Natural killer cell (primary cell): ENCODE measurements around the gene CSRP3. TPM values are rescaled to one million over a fixed set of nuclear protein-coding genes. Genes with fewer than 3 reads are reported as not detected.

Source experiments
- ATAC-seq, 3 donors: fragments of 150-1000 bp in 2 of 3; fragments of 200-7000 bp in 1 of 3; cut with Tn5 transposase; 1 replicate in 1 of 3; 2 replicates in 2 of 3; pipeline ENCODE4 v1.10.0; 2021; ENCODE audit warnings: mild to moderate bottlenecking in 2 of 3, moderate library complexity in 2 of 3
- DNase-seq, 2 donors: peaks; one replicate each; pipeline versions ENCODE4 v3.0.0 to v3.0.0-alpha.2; 2013 to 2021; ENCODE audit warnings: mixed read lengths in 1 of 2
- H3K27ac ChIP-seq: one replicate; pipeline ENCODE4 v1.5.1; 2013; ENCODE audit warnings: mild to moderate bottlenecking, low read length
- H3K27me3 ChIP-seq: one replicate; pipeline ENCODE4 v1.6.1; 2013; ENCODE audit warnings: low read length; ENCODE audit not compliant: control insufficient read depth, insufficient read depth
- H3K36me3 ChIP-seq: one replicate; pipeline ENCODE4 v1.6.1; 2013; ENCODE audit warnings: low read length; ENCODE audit not compliant: control insufficient read depth, insufficient read depth
- H3K4me1 ChIP-seq: one replicate; pipeline ENCODE4 v1.6.1; 2013; ENCODE audit warnings: low read length; ENCODE audit not compliant: control insufficient read depth, insufficient read depth
- H3K4me3 ChIP-seq: one replicate; pipeline ENCODE4 v1.5.1; 2013; ENCODE audit warnings: low read length
- H3K9me3 ChIP-seq: one replicate; pipeline ENCODE4 v1.6.1; 2013; ENCODE audit warnings: low read length; ENCODE audit not compliant: control insufficient read depth, insufficient read depth
- H3K27ac Mint-ChIP-seq, 2 donors: one replicate each; pipeline ENCODE4 v1.8.0; 2022; ENCODE audit warnings: mild to moderate bottlenecking in 2 of 2, mixed read lengths in 2 of 2, moderate library complexity in 1 of 2
- H3K27me3 Mint-ChIP-seq, 2 donors: one replicate each; pipeline ENCODE4 v1.8.0; 2022; ENCODE audit warnings: low read depth in 2 of 2, mixed read lengths in 2 of 2
- H3K36me3 Mint-ChIP-seq: one replicate; pipeline ENCODE4 v1.8.0; 2022; ENCODE audit warnings: mixed read lengths
- H3K4me1 Mint-ChIP-seq, 2 donors: one replicate each; pipeline ENCODE4 v1.8.0; 2022; ENCODE audit warnings: mixed read lengths in 2 of 2
- H3K4me3 Mint-ChIP-seq: one replicate; pipeline ENCODE4 v1.8.0; 2022; ENCODE audit warnings: mild to moderate bottlenecking, moderate library complexity, mixed read lengths
- H3K9me3 Mint-ChIP-seq, 2 donors: one replicate each; pipeline ENCODE4 v1.8.0; 2022; ENCODE audit warnings: mixed read lengths in 2 of 2
- WGBS: methylation state at CpG from one replicate; pipeline ENCODE4 v1.1.7; 2013; ENCODE audit warnings: missing lambda C conversion rate; ENCODE audit not compliant: insufficient coverage; 5-methylcytosine and 5-hydroxymethylcytosine counted together
- intact Hi-C: fragments of 100-400 bp; cut with micrococcal nuclease; formaldehyde crosslinking; loops from one replicate; pipeline ENCODE4 v1.14.2; 2022
- total RNA-seq, 4 donors: library from RNA; stranded (reverse); fragments of 120-200 nt in 1 of 4; gene quantifications; one replicate each; pipeline versions ENCODE4 v1.2.3 to v1.2.4, GENCODE V29; 2013 to 2022
- TF ChIP-seq, protein P1 (sequence below): fragments of 200-600 bp; IDR thresholded peaks from one replicate; pipeline ENCODE4 v1.8.0; 2022; ENCODE audit warnings: antibody characterized with exemption

Gene CSRP3
- total RNA-seq, 3 donors from 2014 or later (not counting 1 experiment from before 2014, with no cell fraction given): not detected

DNA sequence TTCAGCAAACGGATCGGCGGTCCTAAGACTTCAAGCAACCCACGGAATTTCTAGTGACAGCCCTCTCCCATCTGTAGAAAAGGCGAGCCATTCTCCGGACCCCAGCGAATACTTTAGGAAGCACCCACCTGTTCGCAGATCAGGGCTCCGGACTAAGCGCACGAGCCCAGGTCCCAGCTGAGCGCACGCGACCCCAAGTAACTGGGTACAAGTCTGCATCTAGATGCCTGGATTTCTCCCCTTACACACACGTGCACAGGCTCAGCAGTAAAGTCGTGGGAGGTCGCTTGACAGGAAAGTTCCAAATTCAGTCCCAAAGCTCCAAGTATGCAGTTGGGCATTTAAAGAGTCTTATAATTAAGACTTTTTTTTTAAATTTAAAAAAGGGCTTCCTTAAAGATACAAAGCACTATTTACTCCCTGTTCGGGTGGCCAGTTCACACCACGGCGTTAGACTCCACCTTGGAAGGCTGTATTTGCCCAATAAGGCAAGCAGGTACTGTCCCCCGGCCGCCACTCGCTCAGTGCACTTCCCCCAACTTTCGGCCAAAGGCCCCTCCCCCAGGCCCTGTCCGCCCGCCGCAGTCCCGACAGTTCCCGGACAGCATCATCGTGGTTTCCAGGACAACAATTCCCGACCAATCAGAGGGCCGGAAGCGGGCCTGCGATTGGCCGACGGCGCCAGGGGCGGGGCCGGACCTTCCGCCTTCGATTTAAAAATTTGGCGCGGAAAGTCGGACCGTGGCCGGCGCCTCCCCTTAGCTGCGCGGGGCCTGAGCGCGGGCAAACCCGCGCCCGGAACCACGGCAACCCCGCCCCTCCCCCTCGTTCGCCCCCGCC, 38.9 kb upstream of the CSRP3 start, which contains the start of gene E2F8:
Gene E2F8 (minus strand): TSS at position 526 of the 840 bp plus-strand sequence. CDS start 824 bp downstream, outside the sequence.
- peak within 1 kb of the TSS in 1 of 2 donors; percentile 61 for H3K27ac Mint-ChIP-seq
- under 1% methylated on average over 58 of the region's 59 CpGs for WGBS
- peaks cover 28% of the 10 kb centered on the region for H3K4me1 ChIP-seq
- TF ChIP-seq, protein P1, sequence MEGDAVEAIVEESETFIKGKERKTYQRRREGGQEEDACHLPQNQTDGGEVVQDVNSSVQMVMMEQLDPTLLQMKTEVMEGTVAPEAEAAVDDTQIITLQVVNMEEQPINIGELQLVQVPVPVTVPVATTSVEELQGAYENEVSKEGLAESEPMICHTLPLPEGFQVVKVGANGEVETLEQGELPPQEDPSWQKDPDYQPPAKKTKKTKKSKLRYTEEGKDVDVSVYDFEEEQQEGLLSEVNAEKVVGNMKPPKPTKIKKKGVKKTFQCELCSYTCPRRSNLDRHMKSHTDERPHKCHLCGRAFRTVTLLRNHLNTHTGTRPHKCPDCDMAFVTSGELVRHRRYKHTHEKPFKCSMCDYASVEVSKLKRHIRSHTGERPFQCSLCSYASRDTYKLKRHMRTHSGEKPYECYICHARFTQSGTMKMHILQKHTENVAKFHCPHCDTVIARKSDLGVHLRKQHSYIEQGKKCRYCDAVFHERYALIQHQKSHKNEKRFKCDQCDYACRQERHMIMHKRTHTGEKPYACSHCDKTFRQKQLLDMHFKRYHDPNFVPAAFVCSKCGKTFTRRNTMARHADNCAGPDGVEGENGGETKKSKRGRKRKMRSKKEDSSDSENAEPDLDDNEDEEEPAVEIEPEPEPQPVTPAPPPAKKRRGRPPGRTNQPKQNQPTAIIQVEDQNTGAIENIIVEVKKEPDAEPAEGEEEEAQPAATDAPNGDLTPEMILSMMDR: no peak
- intact Hi-C loops: no loop called here
- H3K4me3 Mint-ChIP-seq: peak within 1 kb of the TSS; percentile 94
- no peaks in the 10 kb centered on the region for H3K9me3 ChIP-seq
- H3K36me3 ChIP-seq: no peaks in the 10 kb centered on the region
- H3K27me3 ChIP-seq: peaks cover 16% of the 10 kb centered on the region
- no peaks in the 10 kb centered on the region for H3K36me3 Mint-ChIP-seq
- peaks cover 8 to 17% of the 10 kb centered on the region in 2 donors for H3K4me1 Mint-ChIP-seq
- H3K27ac ChIP-seq: no peak within 1 kb of the TSS
- H3K27me3 Mint-ChIP-seq: peaks cover 13 to 25% of the 10 kb centered on the region in 2 donors
- ATAC-seq: peak; percentile 85 to 89 (median 86)
- peak; percentile 82 to 85 for DNase-seq
- H3K4me3 ChIP-seq: peak within 1 kb of the TSS; percentile 71
- H3K9me3 Mint-ChIP-seq: no peaks in the 10 kb centered on the region

DNA sequence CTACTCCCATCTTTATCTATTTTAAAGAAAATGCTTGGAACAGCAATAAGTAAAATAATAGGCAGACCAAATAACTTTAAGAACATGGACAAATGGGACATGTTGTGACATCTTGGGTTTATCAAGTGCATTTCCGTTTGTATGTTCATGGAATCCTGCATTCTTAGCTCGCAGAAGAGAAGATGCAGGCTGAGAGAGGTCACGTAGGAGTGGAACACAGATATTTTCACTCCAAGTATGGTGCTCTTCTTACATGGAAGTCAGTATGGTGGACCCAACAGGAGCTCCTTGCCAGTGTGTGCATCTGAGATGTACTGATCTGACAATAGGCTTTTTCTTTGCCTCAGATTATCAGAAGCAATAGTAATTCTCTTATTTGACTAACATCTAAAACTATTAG, 37.3 kb upstream of the CSRP3 start:
- WGBS: 91% methylated on average over 3 of the region's 3 CpGs
- H3K36me3 Mint-ChIP-seq: no peaks in the 10 kb centered on the region
- H3K27me3 ChIP-seq: peaks cover 16% of the 10 kb centered on the region
- no peak overlapping the region for H3K27ac ChIP-seq
- H3K27me3 Mint-ChIP-seq: peaks cover 13 to 17% of the 10 kb centered on the region in 2 donors
- no peaks in the 10 kb centered on the region for H3K36me3 ChIP-seq
- no peak for ATAC-seq
- TF ChIP-seq, protein P1: no peak
- no peaks in the 10 kb centered on the region for H3K9me3 ChIP-seq
- no peaks in the 10 kb centered on the region for H3K9me3 Mint-ChIP-seq
- peaks cover 8 to 17% of the 10 kb centered on the region in 2 donors for H3K4me1 Mint-ChIP-seq
- no peak for DNase-seq
- no peak overlapping the region for H3K4me3 ChIP-seq
- H3K4me3 Mint-ChIP-seq: peak overlapping the region; percentile 50
- intact Hi-C loops: no loop called here
- peaks cover 24% of the 10 kb centered on the region for H3K4me1 ChIP-seq
- H3K27ac Mint-ChIP-seq: no peak overlapping the region

DNA sequence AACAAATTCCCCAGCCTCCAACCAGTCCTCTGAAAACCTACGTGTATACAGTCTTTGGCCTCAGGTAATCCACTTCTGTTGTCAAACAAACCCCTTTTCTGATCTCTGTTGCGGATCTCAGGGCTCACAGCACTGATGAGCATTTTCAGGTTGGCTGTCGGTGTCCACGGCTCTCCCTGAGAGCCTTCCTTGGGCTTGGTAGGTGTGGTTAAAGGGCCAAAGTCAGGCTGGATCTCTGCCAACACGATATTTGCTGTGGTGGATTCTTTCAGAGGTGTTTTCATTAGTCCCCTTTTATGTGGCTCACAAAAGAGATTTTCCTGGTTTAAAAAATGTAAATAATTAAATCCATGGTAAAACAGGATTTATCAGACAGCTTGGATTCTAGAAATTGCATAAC, 36.0 kb upstream of the CSRP3 start:
- no peak overlapping the region for H3K4me3 Mint-ChIP-seq
- no peaks in the 10 kb centered on the region for H3K36me3 Mint-ChIP-seq
- peaks cover 9 to 10% of the 10 kb centered on the region in 2 donors for H3K27me3 Mint-ChIP-seq
- no peak for ATAC-seq
- H3K36me3 ChIP-seq: no peaks in the 10 kb centered on the region
- H3K27me3 ChIP-seq: peaks cover 16% of the 10 kb centered on the region
- H3K4me3 ChIP-seq: no peak overlapping the region
- H3K4me1 Mint-ChIP-seq: peaks cover 8 to 17% of the 10 kb centered on the region in 2 donors
- H3K27ac ChIP-seq: no peak overlapping the region
- no peak for DNase-seq
- no peaks in the 10 kb centered on the region for H3K9me3 Mint-ChIP-seq
- H3K4me1 ChIP-seq: peaks cover 24% of the 10 kb centered on the region
- 97% methylated on average over 5 of the region's 5 CpGs for WGBS
- H3K27ac Mint-ChIP-seq: no peak overlapping the region
- TF ChIP-seq, protein P1: no peak
- intact Hi-C loops: no loop called here
- H3K9me3 ChIP-seq: no peaks in the 10 kb centered on the region
